Fibroblast of villous mesenchyme (primary cell): ENCODE results near the gene RUNX1. TPM values are rescaled to one million over a fixed set of nuclear protein-coding genes. Genes with fewer than 3 reads are reported as not detected.
"Not testable (repeated sequence)": the region's sequence is repeated elsewhere in the genome, so short reads cannot be mapped to it uniquely, and the experiment has no call there.

Experiments
- DNase-seq: peaks from one replicate; pipeline ENCODE4 v3.0.0-alpha.2; 2010; ENCODE audit warnings: low read depth
- H3K4me3 ChIP-seq: 2 replicates; pipeline ENCODE4 v1.5.1; 2011; ENCODE audit warnings: low read depth, mild to moderate bottlenecking, low read length
- total RNA-seq: library from RNA; depleted of rRNA; stranded (reverse); fragments of >200 nt; gene quantifications from 2 replicates; pipeline ENCODE4 v1.2.3, GENCODE V29; 2012
- TF ChIP-seq, protein P1 (sequence below): IDR thresholded peaks from 2 replicates; pipeline ENCODE4 v1.5.1; 2012; ENCODE audit warnings: low read depth, mild to moderate bottlenecking, low read length; ENCODE audit not compliant: insufficient read depth

The RUNX1 gene
- total RNA-seq, 1 donor = 21.6 TPM

DNA sequence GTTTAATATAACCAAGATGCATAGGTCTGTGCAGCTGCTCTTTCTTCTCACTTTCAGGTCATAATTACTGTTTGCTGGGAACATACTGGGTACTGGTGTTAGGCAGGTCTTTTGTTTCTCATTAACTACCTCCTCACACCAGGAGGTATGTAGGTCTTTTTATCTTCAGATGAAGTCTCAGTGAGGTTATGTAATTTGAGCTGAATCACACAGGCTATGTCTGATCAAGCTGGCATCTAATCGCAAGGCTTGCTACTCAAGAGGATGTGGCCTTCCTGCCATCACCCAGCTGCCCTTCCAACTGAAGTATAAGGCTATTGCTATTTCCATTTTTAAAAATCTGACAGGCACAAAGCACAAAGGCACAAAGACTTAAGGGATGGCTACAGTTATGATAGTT, 96.4 kb downstream of the RUNX1 start:
- TF ChIP-seq, protein P1, sequence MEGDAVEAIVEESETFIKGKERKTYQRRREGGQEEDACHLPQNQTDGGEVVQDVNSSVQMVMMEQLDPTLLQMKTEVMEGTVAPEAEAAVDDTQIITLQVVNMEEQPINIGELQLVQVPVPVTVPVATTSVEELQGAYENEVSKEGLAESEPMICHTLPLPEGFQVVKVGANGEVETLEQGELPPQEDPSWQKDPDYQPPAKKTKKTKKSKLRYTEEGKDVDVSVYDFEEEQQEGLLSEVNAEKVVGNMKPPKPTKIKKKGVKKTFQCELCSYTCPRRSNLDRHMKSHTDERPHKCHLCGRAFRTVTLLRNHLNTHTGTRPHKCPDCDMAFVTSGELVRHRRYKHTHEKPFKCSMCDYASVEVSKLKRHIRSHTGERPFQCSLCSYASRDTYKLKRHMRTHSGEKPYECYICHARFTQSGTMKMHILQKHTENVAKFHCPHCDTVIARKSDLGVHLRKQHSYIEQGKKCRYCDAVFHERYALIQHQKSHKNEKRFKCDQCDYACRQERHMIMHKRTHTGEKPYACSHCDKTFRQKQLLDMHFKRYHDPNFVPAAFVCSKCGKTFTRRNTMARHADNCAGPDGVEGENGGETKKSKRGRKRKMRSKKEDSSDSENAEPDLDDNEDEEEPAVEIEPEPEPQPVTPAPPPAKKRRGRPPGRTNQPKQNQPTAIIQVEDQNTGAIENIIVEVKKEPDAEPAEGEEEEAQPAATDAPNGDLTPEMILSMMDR = no peak
- H3K4me3 ChIP-seq = no peak overlapping the region
- no peak for DNase-seq

DNA sequence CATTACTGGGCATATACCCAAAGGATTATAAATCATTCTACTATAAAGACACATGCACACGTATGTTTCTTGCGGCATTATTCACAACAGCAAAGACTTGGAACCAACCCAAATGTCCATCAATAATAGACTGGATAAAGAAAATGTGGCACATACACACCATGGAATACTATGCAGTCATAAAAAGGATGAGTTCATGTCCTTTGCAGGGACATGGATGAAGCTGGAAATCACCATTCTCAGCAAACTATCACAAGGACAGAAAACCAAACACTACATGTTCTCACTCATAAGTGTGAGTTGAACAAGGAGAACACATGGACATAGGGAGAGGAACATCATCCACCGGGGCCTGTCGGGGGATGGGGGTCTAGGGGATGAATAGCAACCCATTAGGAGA, 97.2 kb downstream of the RUNX1 start:
- H3K4me3 ChIP-seq, DNase-seq: not testable (repeated sequence)

DNA sequence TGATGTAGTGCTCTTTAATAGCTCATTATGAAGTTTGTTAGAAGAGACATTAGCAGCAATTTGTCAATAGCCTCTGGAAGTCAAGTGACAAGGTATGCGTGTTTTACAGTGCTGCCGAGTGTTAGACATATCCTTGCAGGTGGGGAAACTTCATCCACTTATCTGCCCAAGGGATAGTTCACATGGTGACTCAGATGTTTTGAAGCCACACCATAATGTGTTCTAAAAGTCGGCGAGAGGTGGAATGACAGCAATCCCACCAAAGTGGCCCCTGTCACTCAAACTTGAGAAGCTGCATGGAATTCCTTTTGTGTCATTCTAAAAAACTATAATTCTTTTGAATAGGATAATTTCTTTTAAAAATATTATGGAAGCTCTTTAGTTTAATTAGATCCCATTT, 98.1 kb downstream of the RUNX1 start:
- H3K4me3 ChIP-seq = no peak overlapping the region
- TF ChIP-seq, protein P1 = no peak
- no peak for DNase-seq

DNA sequence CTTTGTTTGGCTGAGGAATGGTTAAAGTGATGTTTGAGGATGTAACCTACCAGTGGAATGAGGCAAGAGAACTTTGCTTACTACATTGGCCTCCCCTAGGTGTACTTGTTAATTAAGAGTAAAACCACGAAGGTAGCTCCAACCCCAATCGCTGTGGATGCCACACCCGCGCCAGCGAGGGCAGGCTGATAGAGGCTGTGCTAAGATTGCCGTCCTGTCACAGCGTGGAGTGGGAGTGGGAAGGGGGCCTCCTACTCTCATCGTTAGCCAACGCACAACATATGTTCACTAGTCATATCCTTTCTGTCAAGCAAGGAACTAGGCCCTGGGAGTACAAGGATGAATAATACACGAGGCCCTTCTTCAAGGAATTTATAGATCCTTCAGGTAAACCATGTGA, 99.6 kb downstream of the RUNX1 start:
- no peak overlapping the region for H3K4me3 ChIP-seq
- TF ChIP-seq, protein P1 = no peak
- no peak for DNase-seq

DNA sequence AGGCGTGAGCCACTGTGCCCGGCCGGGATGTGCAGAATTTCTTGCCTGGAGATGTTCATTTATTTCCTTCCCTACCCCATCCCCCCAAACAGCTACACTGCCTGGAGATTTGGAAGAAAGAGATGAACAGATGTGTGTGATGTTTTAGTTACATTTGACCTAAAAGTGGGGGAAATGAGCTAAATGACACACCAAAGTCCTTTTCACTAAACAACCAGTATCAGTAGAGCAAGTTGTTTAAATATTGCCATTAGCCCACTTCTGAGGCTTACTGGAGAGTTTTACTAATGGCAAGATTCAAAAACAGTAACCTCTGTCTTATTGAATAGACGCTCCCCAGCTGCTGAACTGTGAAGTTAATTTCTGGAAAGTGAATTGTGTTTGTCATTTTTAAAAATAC, 100.1 kb downstream of the RUNX1 start:
- TF ChIP-seq, protein P1 = no peak

DNA sequence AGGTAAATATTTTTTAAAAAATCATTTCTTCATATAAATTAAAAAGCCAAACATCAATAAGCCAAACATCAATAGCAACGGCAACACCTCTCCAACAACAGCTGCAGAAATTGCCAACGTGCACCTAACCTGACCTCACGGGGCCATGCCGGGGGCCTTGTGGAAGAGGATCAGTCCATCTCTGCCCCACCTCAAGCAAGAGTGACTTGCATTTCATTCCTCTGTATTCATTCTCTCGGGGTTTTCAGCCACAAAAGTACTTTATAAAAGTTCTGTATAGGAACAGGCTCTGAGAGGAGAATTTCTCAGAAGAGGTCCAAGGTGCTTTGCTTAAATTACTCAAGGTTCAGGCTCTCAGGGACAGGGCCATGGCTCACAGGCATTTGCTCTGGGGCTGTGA, 100.9 kb downstream of the RUNX1 start:
- no peak overlapping the region for H3K4me3 ChIP-seq
- TF ChIP-seq, protein P1 = no peak
- DNase-seq = no peak

More for the DNA sequence above, 100.1 kb downstream of the RUNX1 start:
- no peak for DNase-seq
- no peak overlapping the region for H3K4me3 ChIP-seq

DNA sequence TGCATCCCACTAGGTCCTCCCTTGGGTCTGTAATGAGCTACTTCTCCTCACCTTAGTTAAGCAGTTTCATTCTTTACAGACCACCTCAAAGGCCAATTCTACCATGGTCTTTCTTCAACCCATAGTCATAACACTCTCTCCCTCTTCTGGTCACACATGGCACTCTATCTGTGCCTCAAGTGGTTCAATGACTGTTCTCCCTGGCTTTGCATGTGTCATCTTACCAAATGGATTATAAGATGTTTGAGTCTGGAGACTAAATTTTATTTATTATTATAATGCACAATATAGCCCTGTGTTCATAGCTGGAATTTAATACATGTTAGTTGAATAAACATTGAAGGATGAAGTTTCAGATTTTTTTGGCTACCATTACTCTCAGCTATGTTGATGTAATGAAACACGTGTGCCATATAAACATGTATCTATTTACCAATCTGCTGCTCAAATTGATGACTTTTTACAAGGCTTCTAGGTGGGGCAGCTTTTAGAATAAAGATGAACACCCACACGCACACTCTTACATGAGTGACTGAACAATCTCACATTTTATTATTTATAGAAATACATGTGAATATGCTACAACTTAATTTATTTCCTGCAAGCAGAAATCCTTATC, 102.1 kb downstream of the RUNX1 start:
- TF ChIP-seq, protein P1 = no peak
- DNase-seq = no peak
- H3K4me3 ChIP-seq = no peak overlapping the region
